Gastroesophageal sphincter (tissue), 4 donors: Measurements from ENCODE around the gene GPBP1. TPM values are rescaled to one million over a fixed set of nuclear protein-coding genes. Genes with fewer than 3 reads are reported as not detected.
"Not testable (repeated sequence)": the region's sequence is repeated elsewhere in the genome, so short reads cannot be mapped to it uniquely, and the experiment has no call there.

Source experiments
- ATAC-seq: fragments of 150-250 bp; one replicate; pipeline ENCODE4 v1.9.1; 2016; ENCODE audit warnings: mild to moderate bottlenecking, moderate library complexity
- H3K27ac ChIP-seq, 4 donors: fragments of 200-600 bp; sonication (generic) in 3 of 4; 1 replicate in 3 of 4; 2 replicates in 1 of 4; pipeline ENCODE4 v1.5.1; 2016 to 2019
- H3K27me3 ChIP-seq: fragments of 200-600 bp; sonication (generic); one replicate; pipeline ENCODE4 v1.5.1; 2019
- H3K36me3 ChIP-seq, 2 donors: fragments of 200-600 bp; sonication (generic); one replicate each; pipeline ENCODE4 v1.5.1; 2019; ENCODE audit warnings: control low read depth in 1 of 2
- H3K4me1 ChIP-seq, 3 donors: fragments of 200-600 bp; sonication (generic); 1 replicate in 2 of 3; 2 replicates in 1 of 3; pipeline ENCODE4 v1.5.1; 2016 to 2019; ENCODE audit warnings: control low read depth in 2 of 3
- H3K4me3 ChIP-seq, 2 donors: fragments of 200-600 bp; sonication (generic); one replicate each; pipeline ENCODE4 v1.5.1; 2019; ENCODE audit warnings: mild to moderate bottlenecking in 1 of 2, moderate library complexity in 1 of 2
- H3K9me3 ChIP-seq, 3 donors: fragments of 200-600 bp; sonication (generic); one replicate each; pipeline ENCODE4 v1.5.1; 2017 to 2019; ENCODE audit warnings: control low read depth in 2 of 3
- EP300 ChIP-seq: sonication (generic); formaldehyde crosslinking; IDR thresholded peaks from one replicate; pipeline ENCODE4 v1.6.1; 2017; ENCODE audit warnings: antibody characterized with exemption, mild to moderate bottlenecking
- POLR2A ChIP-seq, 2 donors: fragments of 450-650 bp; IDR thresholded peaks; one replicate each; pipeline ENCODE4 v1.6.1; 2017; ENCODE audit warnings: antibody characterized with exemption in 2 of 2, mild to moderate bottlenecking in 2 of 2, moderate library complexity in 1 of 2
- POLR2AphosphoS5 ChIP-seq: sonication (generic); formaldehyde crosslinking; IDR thresholded peaks from one replicate; pipeline ENCODE4 v1.6.1; 2017; ENCODE audit warnings: antibody characterized with exemption
- WGBS, 2 donors: methylation state at CpG; one replicate each; pipeline ENCODE4 v1.1.5; 2018; ENCODE audit warnings: low coverage in 1 of 2; 5-methylcytosine and 5-hydroxymethylcytosine counted together
- small RNA-seq, 4 donors: library from RNA; depleted of rRNA; stranded (forward); fragments of <200 nt; gene quantifications; one replicate each; pipeline ENCODE3, GENCODE V24; 2016
- total RNA-seq, 4 donors: library from RNA; depleted of rRNA; stranded (reverse); fragments of >200 nt; gene quantifications; one replicate each; pipeline ENCODE4 v1.1.0, GENCODE V29; 2016
- TF ChIP-seq, protein P1 (sequence below), 4 experiments: fragments of 200-600 bp in 2 of 4; fragments of 450-650 bp in 2 of 4; sonication (generic) in 1 of 4; IDR thresholded peaks; one replicate each; pipeline ENCODE4 v1.5.1; 2017 to 2019; ENCODE audit warnings: antibody characterized with exemption in 4 of 4, mild to moderate bottlenecking in 2 of 4, moderate library complexity in 2 of 4

GPBP1 gene
- total RNA-seq, 4 donors from 2014 or later: 42.0 to 73.3 (median 62.7) TPM

GRCh38 chr5:57307516-57307915, 133.7 kb downstream of the GPBP1 start:
- Histone ChIP-seq H3K4me3 (no peak overlapping the region), H3K9me3 (peaks cover 0 to 8% (median 0%) of the 10 kb centered on the region in 3 donors), H3K4me1 (no peaks in the 10 kb centered on the region), H3K27ac (no peak overlapping the region), H3K27me3 (no peaks in the 10 kb centered on the region), H3K36me3 (no peaks in the 10 kb centered on the region)
- WGBS, 2 donors: 63 to 91% methylated on average over 2 of the region's 2 CpGs
- ATAC-seq: no peak
- TF ChIP-seq EP300: no peak

- not testable (repeated sequence) for H3K27me3 ChIP-seq, H3K27ac ChIP-seq, ATAC-seq, H3K4me1 ChIP-seq, H3K4me3 ChIP-seq, H3K36me3 ChIP-seq, H3K9me3 ChIP-seq
Observed at GRCh38 chr5:57309022-57309421, 135.2 kb downstream of the GPBP1 start.

GRCh38 chr5:57311251-57311650, 137.4 kb downstream of the GPBP1 start:
- no peak for ATAC-seq
- no peak overlapping the region for H3K4me3 ChIP-seq
- 79 to 93% methylated on average over 2 of the region's 2 CpGs for WGBS, 2 donors

DNA sequence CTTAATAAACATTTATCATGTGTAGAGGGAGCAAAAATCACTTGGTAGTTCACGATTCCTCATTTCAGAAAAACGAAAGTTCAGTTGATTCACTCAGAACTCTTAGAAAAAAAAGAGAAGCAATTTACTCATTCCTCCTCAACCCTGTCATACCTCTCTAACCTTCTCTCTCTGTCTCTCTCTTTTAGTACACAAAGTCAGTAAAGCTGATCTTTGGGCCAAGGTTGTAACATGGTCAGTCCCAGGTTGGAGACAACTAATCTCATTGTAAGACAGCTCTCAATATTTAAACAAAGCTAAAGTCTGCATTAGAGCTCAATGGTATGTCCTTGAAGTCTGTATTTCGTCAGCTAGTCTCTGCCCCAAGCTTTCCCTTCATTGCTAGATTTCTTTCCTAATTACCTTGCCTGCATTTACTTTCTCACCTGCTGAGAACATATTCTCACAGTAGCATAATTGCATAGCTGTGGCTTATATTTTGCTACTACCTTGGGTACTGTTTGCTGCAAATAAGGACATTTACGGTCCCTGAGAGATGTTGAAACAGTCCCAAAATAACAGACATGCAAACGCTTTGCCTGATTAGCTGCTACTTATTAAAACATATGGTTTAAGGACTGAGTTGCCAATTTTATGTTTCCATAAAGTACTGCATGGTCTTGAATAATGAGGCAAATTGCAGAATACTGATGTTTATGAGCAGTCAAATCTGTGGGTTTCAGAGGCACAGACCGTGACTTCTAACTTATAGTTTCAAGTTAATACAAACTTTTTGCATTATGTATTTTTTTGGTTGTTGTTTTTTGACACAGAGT, 138.3 kb downstream of the GPBP1 start:
- no peaks in the 10 kb centered on the region for H3K9me3 ChIP-seq
- no peak for ATAC-seq
- no peaks in the 10 kb centered on the region for H3K27me3 ChIP-seq
- no peak overlapping the region for H3K4me3 ChIP-seq
- no peak overlapping the region for H3K27ac ChIP-seq
- no peak for TF ChIP-seq POLR2A (IDR thresholded peaks at IDR 0.05)
- 86 to 87% methylated on average over 6 of the region's 6 CpGs for WGBS, 2 donors
- no peaks in the 10 kb centered on the region for H3K36me3 ChIP-seq
- H3K4me1 ChIP-seq: peaks cover 0 to 5% (median 0%) of the 10 kb centered on the region in 3 donors

More at GRCh38 chr5:57311251-57311650, 137.4 kb downstream of the GPBP1 start:
- H3K4me1 ChIP-seq: no peaks in the 10 kb centered on the region
- no peaks in the 10 kb centered on the region for H3K27me3 ChIP-seq
- H3K36me3 ChIP-seq: no peaks in the 10 kb centered on the region
- peaks cover 0 to 4% (median 0%) of the 10 kb centered on the region in 3 donors for H3K9me3 ChIP-seq
- TF ChIP-seq EP300 (no peak), POLR2AphosphoS5 (no peak), POLR2A (IDR thresholded peaks at IDR 0.05) (no peak)
- TF ChIP-seq, protein P1, sequence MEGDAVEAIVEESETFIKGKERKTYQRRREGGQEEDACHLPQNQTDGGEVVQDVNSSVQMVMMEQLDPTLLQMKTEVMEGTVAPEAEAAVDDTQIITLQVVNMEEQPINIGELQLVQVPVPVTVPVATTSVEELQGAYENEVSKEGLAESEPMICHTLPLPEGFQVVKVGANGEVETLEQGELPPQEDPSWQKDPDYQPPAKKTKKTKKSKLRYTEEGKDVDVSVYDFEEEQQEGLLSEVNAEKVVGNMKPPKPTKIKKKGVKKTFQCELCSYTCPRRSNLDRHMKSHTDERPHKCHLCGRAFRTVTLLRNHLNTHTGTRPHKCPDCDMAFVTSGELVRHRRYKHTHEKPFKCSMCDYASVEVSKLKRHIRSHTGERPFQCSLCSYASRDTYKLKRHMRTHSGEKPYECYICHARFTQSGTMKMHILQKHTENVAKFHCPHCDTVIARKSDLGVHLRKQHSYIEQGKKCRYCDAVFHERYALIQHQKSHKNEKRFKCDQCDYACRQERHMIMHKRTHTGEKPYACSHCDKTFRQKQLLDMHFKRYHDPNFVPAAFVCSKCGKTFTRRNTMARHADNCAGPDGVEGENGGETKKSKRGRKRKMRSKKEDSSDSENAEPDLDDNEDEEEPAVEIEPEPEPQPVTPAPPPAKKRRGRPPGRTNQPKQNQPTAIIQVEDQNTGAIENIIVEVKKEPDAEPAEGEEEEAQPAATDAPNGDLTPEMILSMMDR (IDR thresholded peaks at IDR 0.05): no peak
- H3K27ac ChIP-seq: no peak overlapping the region

DNA sequence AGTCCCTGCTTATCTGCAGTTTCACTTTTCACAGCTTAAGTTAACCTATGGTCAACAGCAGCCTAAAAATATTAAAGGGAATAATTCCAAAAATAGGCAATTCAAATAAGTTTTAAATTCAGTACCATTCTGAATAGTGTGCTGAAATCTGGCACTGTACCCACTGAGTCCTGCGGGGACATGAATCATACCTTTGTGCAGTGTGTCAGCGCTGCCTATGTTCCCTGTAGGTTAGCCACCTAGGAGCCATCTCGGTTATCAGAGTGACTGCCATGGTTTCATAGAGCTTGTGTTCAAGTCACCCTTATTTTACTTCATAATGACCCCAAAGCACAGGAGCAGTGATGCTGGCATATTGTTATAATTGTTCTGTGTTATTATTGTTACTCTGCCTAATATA, 139.9 kb downstream of the GPBP1 start:
- H3K9me3 ChIP-seq: no peaks in the 10 kb centered on the region
- no peak overlapping the region for H3K27ac ChIP-seq
- H3K4me3 ChIP-seq: no peak overlapping the region
- H3K27me3 ChIP-seq: no peaks in the 10 kb centered on the region
- TF ChIP-seq, protein P1 (IDR thresholded peaks at IDR 0.05): no peak
- TF ChIP-seq EP300 (no peak), POLR2AphosphoS5 (no peak), POLR2A (IDR thresholded peaks at IDR 0.05) (no peak)
- H3K4me1 ChIP-seq: peaks cover 0 to 12% (median 0%) of the 10 kb centered on the region in 3 donors
- ATAC-seq: no peak
- WGBS, 2 donors: 92% methylated on average over 2 to 3 of the region's 3 CpGs
- H3K36me3 ChIP-seq: no peaks in the 10 kb centered on the region

Small RNA genes within 50 kb of the gene (small RNA-seq; reads per million reads assigned to genes)
- 0 reads per million in 4 donors for gene RF00019

Other genes starting within 250 kb of the GPBP1 start
- 10 to 100 TPM; 14.4 to 44.5 (median 23.6) TPM for gene MIER3, start 221.9 kb upstream of the GPBP1 start, total RNA-seq